Trophoblast cell (in vitro differentiated cells and primary cell): ENCODE measurements around the gene AGPS.

Experiments
- DNase-seq, 2 donors: peaks; one replicate each; pipeline ENCODE4 v3.0.0-alpha.2; 2016
- H2AFZ ChIP-seq: 2 replicates; pipeline ENCODE4 v1.6.1; 2013; ENCODE audit warnings: low read length, moderate library complexity, mild to moderate bottlenecking; ENCODE audit not compliant: insufficient read depth, poor library complexity
- H2AK5ac ChIP-seq: 2 replicates; pipeline ENCODE4 v1.6.1; 2013; ENCODE audit warnings: mild to moderate bottlenecking, low read length
- H2BK120ac ChIP-seq: 2 replicates; pipeline ENCODE4 v1.6.1; 2013; ENCODE audit warnings: low read length, mild to moderate bottlenecking, moderate library complexity; ENCODE audit not compliant: insufficient read depth, poor library complexity
- H2BK12ac ChIP-seq: 2 replicates; pipeline ENCODE4 v1.6.1; 2013; ENCODE audit warnings: mild to moderate bottlenecking, low read length, moderate library complexity
- H2BK5ac ChIP-seq: 2 replicates; pipeline ENCODE4 v1.6.1; 2013; ENCODE audit warnings: low read length, low read depth, moderate library complexity, mild to moderate bottlenecking; ENCODE audit not compliant: poor library complexity
- H3K14ac ChIP-seq: 2 replicates; pipeline ENCODE4 v1.6.1; 2013; ENCODE audit warnings: mild to moderate bottlenecking, low read length
- H3K18ac ChIP-seq: 2 replicates; pipeline ENCODE4 v1.6.1; 2013; ENCODE audit warnings: mild to moderate bottlenecking, low read length
- H3K23ac ChIP-seq: 2 replicates; pipeline ENCODE4 v1.6.1; 2013; ENCODE audit warnings: low read length
- H3K27ac ChIP-seq: 2 replicates; pipeline ENCODE4 v1.5.1; 2013; ENCODE audit warnings: low read depth, mild to moderate bottlenecking, inconsistent platforms, low read length, moderate library complexity
- H3K27me3 ChIP-seq: 2 replicates; pipeline ENCODE4 v1.6.1; 2013; ENCODE audit warnings: inconsistent platforms, mild to moderate bottlenecking, low read length, moderate library complexity; ENCODE audit not compliant: insufficient read depth
- H3K36me3 ChIP-seq, 2 experiments: 1 replicate in 1 of 2; 2 replicates in 1 of 2; pipeline ENCODE4 v1.6.1; 2013; ENCODE audit warnings: low read length in 2 of 2, mild to moderate bottlenecking in 2 of 2, moderate library complexity in 1 of 2; ENCODE audit not compliant: insufficient read depth in 2 of 2, control insufficient read depth in 1 of 2
- H3K4ac ChIP-seq: 2 replicates; pipeline ENCODE4 v1.6.1; 2013; ENCODE audit warnings: low read depth, mild to moderate bottlenecking, low read length, moderate library complexity
- H3K4me1 ChIP-seq, 2 experiments: 1 replicate in 1 of 2; 2 replicates in 1 of 2; pipeline ENCODE4 v1.6.1; 2013; ENCODE audit warnings: low read length in 2 of 2, mild to moderate bottlenecking in 2 of 2, moderate library complexity in 1 of 2; ENCODE audit not compliant: insufficient read depth in 2 of 2, control insufficient read depth in 1 of 2
- H3K4me2 ChIP-seq: 2 replicates; pipeline ENCODE4 v1.6.1; 2013; ENCODE audit warnings: inconsistent platforms, mild to moderate bottlenecking, low read length, moderate library complexity
- H3K4me3 ChIP-seq: 2 replicates; pipeline ENCODE4 v1.5.1; 2013; ENCODE audit warnings: mild to moderate bottlenecking, low read depth, low read length, inconsistent platforms
- H3K79me1 ChIP-seq: one replicate; pipeline ENCODE4 v1.6.1; 2013; ENCODE audit warnings: low read length
- H3K79me2 ChIP-seq: 2 replicates; pipeline ENCODE4 v1.6.1; 2013; ENCODE audit warnings: low read length, mild to moderate bottlenecking; ENCODE audit not compliant: control insufficient read depth, insufficient read depth, poor library complexity
- H3K9ac ChIP-seq: 2 replicates; pipeline ENCODE4 v1.6.1; 2013; ENCODE audit warnings: mild to moderate bottlenecking, low read length
- H3K9me3 ChIP-seq: 2 replicates; pipeline ENCODE4 v1.6.1; 2013; ENCODE audit warnings: low read depth, mild to moderate bottlenecking, control low read depth, inconsistent platforms, low read length; ENCODE audit not compliant: insufficient read depth
- H4K12ac ChIP-seq: 2 replicates; pipeline ENCODE4 v1.6.1; 2013; ENCODE audit warnings: low read depth, mild to moderate bottlenecking, low read length, moderate library complexity
- H4K8ac ChIP-seq: 2 replicates; pipeline ENCODE4 v1.6.1; 2013; ENCODE audit warnings: low read depth, mild to moderate bottlenecking, low read length, moderate library complexity
- H4K91ac ChIP-seq: one replicate; pipeline ENCODE4 v1.6.1; 2013; ENCODE audit warnings: low read depth, mild to moderate bottlenecking, low read length, moderate library complexity
- WGBS: extraction: QIAGEN DNeasy Blood & Tissue Kit; methylation state at CpG from one replicate; pipeline ENCODE4 v1.1.7; 2013; ENCODE audit warnings: missing lambda C conversion rate; ENCODE audit not compliant: insufficient read length, insufficient coverage; ENCODE audit errors: extremely low coverage; 5-methylcytosine and 5-hydroxymethylcytosine counted together

AGPS gene

GRCh38 chr2:177476897-177477296 is 84.3 kb downstream of the AGPS start:
- H2AK5ac ChIP-seq = no peak overlapping the region
- H3K4me1 ChIP-seq = peaks cover 0 to 2% of the 10 kb centered on the region in 2 experiments
- H3K9me3 ChIP-seq = no peaks in the 10 kb centered on the region
- DNase-seq = no peak
- H3K9ac ChIP-seq = no peak overlapping the region
- no peak overlapping the region for H3K14ac ChIP-seq
- H3K36me3 ChIP-seq = peaks cover 0 to 3% of the 10 kb centered on the region in 2 experiments
- H3K79me1 ChIP-seq = peaks cover 2% of the 10 kb centered on the region
- no peak overlapping the region for H4K91ac ChIP-seq
- H3K27me3 ChIP-seq = no peaks in the 10 kb centered on the region
- H4K12ac ChIP-seq = no peak overlapping the region
- no peak overlapping the region for H2BK120ac ChIP-seq
- H3K27ac ChIP-seq = no peak overlapping the region
- no peak overlapping the region for H2BK12ac ChIP-seq
- no peak overlapping the region for H4K8ac ChIP-seq
- H2BK5ac ChIP-seq = no peak overlapping the region
- no CpG with 5 or more reads among the region's 5 CpGs for WGBS
- H3K18ac ChIP-seq = no peak overlapping the region
- no peak overlapping the region for H3K4ac ChIP-seq
- H3K79me2 ChIP-seq = no peaks in the 10 kb centered on the region
- no peak overlapping the region for H3K4me3 ChIP-seq
- no peak overlapping the region for H3K23ac ChIP-seq
- H2AFZ ChIP-seq = no peak overlapping the region
- H3K4me2 ChIP-seq = no peak overlapping the region

- Histone ChIP-seq H3K23ac (no peak overlapping the region), H2BK120ac (no peak overlapping the region), H3K36me3 (peaks cover 0 to 3% of the 10 kb centered on the region in 2 experiments), H3K4me1 (peaks cover 0 to 2% of the 10 kb centered on the region in 2 experiments), H3K4me3 (no peak overlapping the region), H2BK12ac (no peak overlapping the region), H3K4ac (no peak overlapping the region), H3K18ac (no peak overlapping the region), H2AFZ (no peak overlapping the region), H3K27ac (no peak overlapping the region), H3K4me2 (no peak overlapping the region), H2AK5ac (no peak overlapping the region), H3K9me3 (no peaks in the 10 kb centered on the region), H4K12ac (no peak overlapping the region), H2BK5ac (no peak overlapping the region), H3K79me1 (peaks cover 2% of the 10 kb centered on the region), H4K8ac (no peak overlapping the region), H3K14ac (no peak overlapping the region), H3K27me3 (no peaks in the 10 kb centered on the region), H4K91ac (no peak overlapping the region), H3K79me2 (no peaks in the 10 kb centered on the region), H3K9ac (no peak overlapping the region)
- WGBS = no CpG with 5 or more reads among the region's 2 CpGs
- DNase-seq = no peak
Measured at GRCh38 chr2:177478029-177478428, 85.5 kb downstream of the AGPS start.

- no peak overlapping the region for H2BK120ac ChIP-seq
- H3K18ac ChIP-seq = no peak overlapping the region
- H3K23ac ChIP-seq = no peak overlapping the region
- no peaks in the 10 kb centered on the region for H3K27me3 ChIP-seq
- no peak overlapping the region for H4K91ac ChIP-seq
- H3K14ac ChIP-seq = no peak overlapping the region
- no peak for DNase-seq
- H3K9ac ChIP-seq = no peak overlapping the region
- no peak overlapping the region for H2BK12ac ChIP-seq
- no peak overlapping the region for H3K27ac ChIP-seq
- no peak overlapping the region for H2AFZ ChIP-seq
- no peak overlapping the region for H2AK5ac ChIP-seq
- H3K4ac ChIP-seq = no peak overlapping the region
- no peak overlapping the region for H4K12ac ChIP-seq
- H3K4me1 ChIP-seq = peaks cover 0 to 2% of the 10 kb centered on the region in 2 experiments
- no peaks in the 10 kb centered on the region for H3K9me3 ChIP-seq
- H3K36me3 ChIP-seq = peaks cover 0 to 3% of the 10 kb centered on the region in 2 experiments
- no peak overlapping the region for H4K8ac ChIP-seq
- peaks cover 2% of the 10 kb centered on the region for H3K79me1 ChIP-seq
- no peak overlapping the region for H3K4me3 ChIP-seq
- no CpG with 5 or more reads among the region's 2 CpGs for WGBS
- no peaks in the 10 kb centered on the region for H3K79me2 ChIP-seq
- H3K4me2 ChIP-seq = no peak overlapping the region
- H2BK5ac ChIP-seq = no peak overlapping the region
Measured at GRCh38 chr2:177478907-177479306, 86.3 kb downstream of the AGPS start.

GRCh38 chr2:177482195-177482594 is 89.6 kb downstream of the AGPS start:
- no peaks in the 10 kb centered on the region for H3K9me3 ChIP-seq
- H3K4me3 ChIP-seq = no peak overlapping the region
- DNase-seq = no peak
- no peaks in the 10 kb centered on the region for H3K4me1 ChIP-seq
- no peak overlapping the region for H2BK12ac ChIP-seq
- H2AK5ac ChIP-seq = no peak overlapping the region
- no peak overlapping the region for H2BK5ac ChIP-seq
- no peak overlapping the region for H3K18ac ChIP-seq
- no peak overlapping the region for H3K23ac ChIP-seq
- no peak overlapping the region for H3K4ac ChIP-seq
- no peak overlapping the region for H4K12ac ChIP-seq
- no peak overlapping the region for H3K14ac ChIP-seq
- no peaks in the 10 kb centered on the region for H3K79me1 ChIP-seq
- H2AFZ ChIP-seq = no peak overlapping the region
- no peak overlapping the region for H3K9ac ChIP-seq
- no peak overlapping the region for H3K4me2 ChIP-seq
- H4K91ac ChIP-seq = no peak overlapping the region
- H4K8ac ChIP-seq = no peak overlapping the region
- no peak overlapping the region for H3K27ac ChIP-seq
- H3K36me3 ChIP-seq = peaks cover 0 to 1% of the 10 kb centered on the region in 2 experiments
- H2BK120ac ChIP-seq = no peak overlapping the region
- no peaks in the 10 kb centered on the region for H3K27me3 ChIP-seq
- no peaks in the 10 kb centered on the region for H3K79me2 ChIP-seq
